Measurements from ENCODE around the gene ABHD6.

The ABHD6 gene

DNA sequence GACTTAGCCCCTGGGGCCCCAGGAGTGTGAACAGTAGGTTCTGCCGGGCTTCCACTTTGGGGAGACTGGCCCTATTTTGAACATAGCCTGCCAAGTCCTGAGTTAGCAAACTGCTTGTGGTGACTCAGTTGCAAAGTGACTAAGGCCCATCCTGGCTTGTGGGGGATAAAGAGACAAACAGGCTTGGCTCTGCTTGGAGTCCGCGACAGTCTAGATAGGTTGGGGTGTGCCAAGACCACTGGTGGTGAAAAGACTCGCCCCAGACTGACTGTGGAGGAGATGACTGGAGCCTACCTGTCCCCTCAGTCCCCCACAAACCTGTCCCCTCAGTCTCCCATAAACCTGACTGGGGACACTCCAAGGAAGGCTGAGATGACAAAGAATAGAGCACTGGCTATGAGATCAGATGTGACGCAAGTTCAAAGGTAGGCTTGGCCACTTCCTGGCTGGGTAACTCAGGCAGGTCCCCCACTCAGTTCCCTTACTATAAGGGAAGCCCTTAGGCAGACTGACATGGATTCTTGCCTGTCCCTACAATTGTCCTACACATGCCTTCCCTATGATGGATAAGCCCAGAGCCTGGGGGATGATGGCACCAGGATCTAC, 31.1 kb upstream of the ABHD6 start:
- no peak overlapping the region for H3K4me3 ChIP-seq (replicated peaks; ENCODE audit: low read depth, low read length)
- no peak for DNase-seq (ENCODE audit: extremely low read depth, low read depth)
- TF ChIP-seq, protein P1, sequence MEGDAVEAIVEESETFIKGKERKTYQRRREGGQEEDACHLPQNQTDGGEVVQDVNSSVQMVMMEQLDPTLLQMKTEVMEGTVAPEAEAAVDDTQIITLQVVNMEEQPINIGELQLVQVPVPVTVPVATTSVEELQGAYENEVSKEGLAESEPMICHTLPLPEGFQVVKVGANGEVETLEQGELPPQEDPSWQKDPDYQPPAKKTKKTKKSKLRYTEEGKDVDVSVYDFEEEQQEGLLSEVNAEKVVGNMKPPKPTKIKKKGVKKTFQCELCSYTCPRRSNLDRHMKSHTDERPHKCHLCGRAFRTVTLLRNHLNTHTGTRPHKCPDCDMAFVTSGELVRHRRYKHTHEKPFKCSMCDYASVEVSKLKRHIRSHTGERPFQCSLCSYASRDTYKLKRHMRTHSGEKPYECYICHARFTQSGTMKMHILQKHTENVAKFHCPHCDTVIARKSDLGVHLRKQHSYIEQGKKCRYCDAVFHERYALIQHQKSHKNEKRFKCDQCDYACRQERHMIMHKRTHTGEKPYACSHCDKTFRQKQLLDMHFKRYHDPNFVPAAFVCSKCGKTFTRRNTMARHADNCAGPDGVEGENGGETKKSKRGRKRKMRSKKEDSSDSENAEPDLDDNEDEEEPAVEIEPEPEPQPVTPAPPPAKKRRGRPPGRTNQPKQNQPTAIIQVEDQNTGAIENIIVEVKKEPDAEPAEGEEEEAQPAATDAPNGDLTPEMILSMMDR (IDR thresholded peaks at IDR 0.05; ENCODE audit: low read depth, low read length, missing control alignments) = no peak

DNA sequence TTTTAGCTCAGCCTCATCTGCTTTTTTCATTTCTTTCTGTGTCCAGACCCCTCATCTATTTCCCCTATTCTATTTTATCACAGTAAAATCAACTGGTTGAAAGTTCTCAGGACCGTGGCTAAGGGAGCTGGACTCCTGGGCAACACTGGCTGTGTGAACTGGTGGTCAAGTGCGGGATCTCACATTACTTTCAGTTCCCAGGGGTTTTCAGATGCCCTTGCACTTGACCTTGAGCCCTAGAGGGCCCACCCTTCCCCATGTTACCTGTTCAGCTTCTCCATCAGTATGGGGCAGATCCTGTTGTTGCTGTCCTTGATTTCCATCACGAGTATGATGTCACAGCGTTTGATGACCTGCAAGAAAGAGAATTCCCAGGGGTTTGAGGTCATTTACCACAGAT, 29.6 kb upstream of the ABHD6 start:
- no peak for DNase-seq (ENCODE audit: extremely low read depth, low read depth)
- H3K4me3 ChIP-seq (replicated peaks; ENCODE audit: low read depth, low read length) = no peak overlapping the region
- TF ChIP-seq, protein P1 (IDR thresholded peaks at IDR 0.05; ENCODE audit: low read depth, low read length, missing control alignments) = no peak

DNA sequence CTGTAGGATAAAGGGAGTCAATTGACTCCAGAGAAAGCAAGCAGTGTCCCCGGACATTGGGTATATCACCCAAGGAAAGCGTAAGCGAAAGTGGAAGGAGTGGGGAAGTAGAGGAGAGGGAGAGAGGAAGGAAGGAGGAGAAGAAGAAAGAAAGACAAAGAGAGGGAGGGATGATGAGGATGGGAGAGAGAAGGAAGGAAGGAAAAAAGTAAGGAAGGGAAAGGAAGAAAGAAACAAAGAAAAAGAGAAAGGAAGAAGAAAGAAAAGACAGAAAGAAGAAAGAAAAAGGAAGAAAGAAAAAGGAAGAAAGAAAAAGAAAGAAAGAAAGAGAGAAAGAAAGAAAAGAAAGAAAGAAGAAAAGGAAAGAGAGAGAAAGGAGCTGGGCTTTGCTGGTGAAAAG, 27.7 kb upstream of the ABHD6 start:
- no peak overlapping the region for H3K4me3 ChIP-seq (replicated peaks; ENCODE audit: low read depth, low read length)
- TF ChIP-seq, protein P1 (IDR thresholded peaks at IDR 0.05; ENCODE audit: low read depth, low read length, missing control alignments) = no peak
- no peak for DNase-seq (ENCODE audit: extremely low read depth, low read depth)

DNA sequence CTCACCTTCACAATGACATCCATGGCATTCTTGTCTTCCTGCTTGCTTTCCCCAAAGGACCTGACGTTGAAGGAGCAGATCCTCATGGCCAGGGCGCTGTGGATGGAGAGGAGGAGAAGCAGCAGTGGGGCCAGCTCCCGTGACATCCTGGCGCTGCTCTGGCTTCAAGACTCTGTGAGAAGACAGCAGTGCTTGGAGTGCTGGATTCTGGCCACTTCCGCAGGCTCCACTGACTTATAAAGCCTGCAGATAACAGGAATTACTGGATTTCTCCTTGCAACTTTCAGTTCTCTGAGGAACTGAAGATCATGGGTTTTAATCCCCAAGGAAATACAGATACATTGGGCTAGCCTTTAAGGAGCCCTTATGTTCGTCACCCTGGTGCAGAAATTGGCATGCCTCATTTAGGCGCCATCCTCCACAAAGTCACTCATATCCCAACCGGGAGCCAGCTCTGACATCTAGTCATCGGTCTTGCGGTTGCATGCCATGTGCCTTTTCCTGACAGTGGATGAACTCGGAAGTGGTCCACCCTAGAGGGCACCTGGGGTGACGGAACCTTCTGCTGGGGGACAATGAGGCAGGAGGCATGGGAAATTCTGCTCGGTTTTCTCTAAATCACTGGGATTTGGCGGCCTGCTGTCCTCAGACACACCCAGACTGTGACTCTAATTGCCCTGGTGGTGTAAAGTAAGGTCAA, 26.7 kb upstream of the ABHD6 start, which contains the start of gene DNASE1L3:
DNASE1L3 (minus strand) TSS at position 212 of the 700 bp plus-strand sequence; CDS start at position 146, 66 bp downstream.
- DNase-seq (ENCODE audit: extremely low read depth, low read depth) = no peak
- TF ChIP-seq, protein P1 (IDR thresholded peaks at IDR 0.05; ENCODE audit: low read depth, low read length, missing control alignments) = no peak
- no peak within 1 kb of the TSS for H3K4me3 ChIP-seq (replicated peaks; ENCODE audit: low read depth, low read length)

DNA sequence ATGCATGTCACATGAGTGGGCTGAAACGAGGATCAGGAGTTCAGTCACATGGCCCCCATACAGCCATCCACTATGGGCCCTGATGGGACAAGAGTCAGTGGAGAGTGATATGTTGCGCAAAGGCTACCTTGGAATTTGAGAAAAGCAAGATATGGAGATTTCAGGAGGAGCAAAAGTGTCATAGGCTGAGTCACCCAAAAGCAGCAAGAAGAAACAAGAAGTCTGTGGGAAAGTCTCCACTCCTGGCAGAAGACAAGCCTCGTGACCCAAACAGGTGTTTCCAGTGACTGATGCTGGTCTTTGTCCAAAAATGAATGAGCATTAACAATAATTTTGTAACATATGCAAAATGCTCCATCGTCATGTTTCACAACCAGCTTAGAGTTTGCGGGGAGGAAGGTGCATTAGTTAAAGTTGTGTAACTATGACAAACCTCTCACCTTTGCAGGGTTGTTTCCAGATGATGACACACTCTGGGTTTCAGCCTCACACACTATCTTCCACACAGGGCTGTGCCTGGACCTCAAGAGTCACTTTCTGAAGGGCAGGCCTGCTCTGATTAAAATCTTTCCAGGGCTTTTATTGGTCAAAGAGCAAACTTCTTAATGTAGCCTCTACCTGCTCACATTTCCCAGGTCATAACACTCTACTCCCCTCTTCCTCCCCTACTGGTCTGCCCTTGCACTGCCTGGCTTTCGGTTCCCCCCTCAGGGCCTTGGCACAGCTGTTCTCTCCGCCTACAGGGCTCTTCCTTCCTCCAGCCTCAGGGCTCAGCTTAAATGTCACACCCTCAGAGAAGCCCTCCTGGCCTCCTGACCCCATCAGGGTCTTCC, 22.9 kb upstream of the ABHD6 start:
- TF ChIP-seq, protein P1 (IDR thresholded peaks at IDR 0.05; ENCODE audit: low read depth, low read length, missing control alignments) = no peak
- no peak for DNase-seq (ENCODE audit: extremely low read depth, low read depth)

DNA sequence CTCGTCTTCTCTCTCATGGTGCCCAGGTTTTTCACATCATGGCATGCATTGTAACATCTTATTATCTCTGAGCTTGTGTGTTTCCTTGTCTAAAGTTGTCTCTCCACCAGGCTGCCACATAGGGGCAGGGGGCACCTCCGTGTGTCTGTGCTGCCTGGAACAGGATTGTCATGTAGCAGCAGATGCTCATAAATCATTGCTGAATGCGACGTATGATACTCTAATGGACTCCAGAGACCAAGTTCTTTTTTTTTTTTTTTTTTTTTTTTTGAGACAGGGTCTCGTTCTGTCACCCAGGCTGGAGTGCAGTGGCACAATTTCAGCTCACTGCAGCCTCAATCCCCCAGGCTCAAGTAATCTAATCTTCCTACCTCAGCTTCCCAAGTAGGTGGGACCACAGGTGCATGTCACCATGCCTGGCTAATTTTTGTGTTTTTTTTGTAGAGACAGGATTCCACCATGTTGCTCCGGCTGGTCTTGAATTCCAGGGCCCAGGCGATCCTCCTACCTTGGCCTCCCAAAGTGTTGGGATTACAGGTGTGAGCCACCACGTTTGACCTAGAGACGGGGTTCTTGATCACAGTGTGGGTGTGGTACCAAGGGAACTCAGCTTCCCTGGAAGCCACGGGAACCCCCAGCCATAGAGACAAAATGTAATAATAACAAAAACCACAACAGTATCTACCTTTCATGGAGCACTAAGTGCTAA, 22.1 kb upstream of the ABHD6 start:
- TF ChIP-seq, protein P1 (IDR thresholded peaks at IDR 0.05; ENCODE audit: low read depth, low read length, missing control alignments) = no peak
- no peak overlapping the region for H3K4me3 ChIP-seq (replicated peaks; ENCODE audit: low read depth, low read length)
- DNase-seq (ENCODE audit: extremely low read depth, low read depth) = no peak

More for the DNA sequence above, 22.9 kb upstream of the ABHD6 start:
- no peak overlapping the region for H3K4me3 ChIP-seq (replicated peaks; ENCODE audit: low read depth, low read length)

Measured in HFF-Myc (cell line).